ENCODE results near the gene VSIG8. TPM values are rescaled to one million over a fixed set of nuclear protein-coding genes. Genes with fewer than 3 reads are reported as not detected.

Gene VSIG8
- total RNA-seq, 1 experiment from 2014 or later = not detected

DNA sequence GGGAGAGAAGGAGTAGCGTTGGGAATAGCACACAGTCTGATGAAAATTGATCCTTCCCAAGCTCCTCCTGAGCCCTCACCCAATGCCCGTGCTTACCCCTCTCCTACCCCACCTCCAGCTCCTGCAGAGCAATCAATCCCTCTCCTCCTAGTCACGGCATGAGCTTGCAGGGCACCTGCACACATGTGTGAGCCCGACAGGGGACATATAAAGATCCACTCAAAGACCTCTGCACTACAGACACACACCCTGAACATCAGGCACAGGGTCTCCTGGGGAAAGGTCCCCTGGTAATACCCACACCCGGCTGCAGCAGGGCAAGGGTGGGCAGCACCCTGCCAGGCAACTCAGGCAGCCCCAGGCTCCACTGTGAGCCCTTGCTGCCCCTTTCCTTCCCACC lies 426 bp downstream of the VSIG8 start:
- DNase-seq = no peak
- no peaks in the 10 kb centered on the region for H3K9me3 Mint-ChIP-seq (ENCODE audit: low read depth, unreplicated experiment)
- no TSS peak for BruUV-seq (replicated peaks)
- no peak overlapping the region for H3K4me3 Mint-ChIP-seq (ENCODE audit: low read depth, unreplicated experiment)
- peaks cover 39% of the 10 kb centered on the region for H3K27me3 Mint-ChIP-seq (ENCODE audit: unreplicated experiment)
- intact Hi-C loops (cut with micrococcal nuclease; ENCODE audit: unreplicated experiment) = no loop called here
- TF ChIP-seq, protein P1, sequence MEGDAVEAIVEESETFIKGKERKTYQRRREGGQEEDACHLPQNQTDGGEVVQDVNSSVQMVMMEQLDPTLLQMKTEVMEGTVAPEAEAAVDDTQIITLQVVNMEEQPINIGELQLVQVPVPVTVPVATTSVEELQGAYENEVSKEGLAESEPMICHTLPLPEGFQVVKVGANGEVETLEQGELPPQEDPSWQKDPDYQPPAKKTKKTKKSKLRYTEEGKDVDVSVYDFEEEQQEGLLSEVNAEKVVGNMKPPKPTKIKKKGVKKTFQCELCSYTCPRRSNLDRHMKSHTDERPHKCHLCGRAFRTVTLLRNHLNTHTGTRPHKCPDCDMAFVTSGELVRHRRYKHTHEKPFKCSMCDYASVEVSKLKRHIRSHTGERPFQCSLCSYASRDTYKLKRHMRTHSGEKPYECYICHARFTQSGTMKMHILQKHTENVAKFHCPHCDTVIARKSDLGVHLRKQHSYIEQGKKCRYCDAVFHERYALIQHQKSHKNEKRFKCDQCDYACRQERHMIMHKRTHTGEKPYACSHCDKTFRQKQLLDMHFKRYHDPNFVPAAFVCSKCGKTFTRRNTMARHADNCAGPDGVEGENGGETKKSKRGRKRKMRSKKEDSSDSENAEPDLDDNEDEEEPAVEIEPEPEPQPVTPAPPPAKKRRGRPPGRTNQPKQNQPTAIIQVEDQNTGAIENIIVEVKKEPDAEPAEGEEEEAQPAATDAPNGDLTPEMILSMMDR (IDR thresholded peaks at IDR 0.05; ENCODE audit: unreplicated experiment) = no peak
- H3K4me1 Mint-ChIP-seq (ENCODE audit: low read depth, unreplicated experiment) = peaks cover 1% of the 10 kb centered on the region
- H3K27ac Mint-ChIP-seq (ENCODE audit: unreplicated experiment) = no peak overlapping the region
- CTCF ChIA-PET = no interaction called here
- no peaks in the 10 kb centered on the region for H3K36me3 Mint-ChIP-seq (ENCODE audit: insufficient read depth, unreplicated experiment)

DNA sequence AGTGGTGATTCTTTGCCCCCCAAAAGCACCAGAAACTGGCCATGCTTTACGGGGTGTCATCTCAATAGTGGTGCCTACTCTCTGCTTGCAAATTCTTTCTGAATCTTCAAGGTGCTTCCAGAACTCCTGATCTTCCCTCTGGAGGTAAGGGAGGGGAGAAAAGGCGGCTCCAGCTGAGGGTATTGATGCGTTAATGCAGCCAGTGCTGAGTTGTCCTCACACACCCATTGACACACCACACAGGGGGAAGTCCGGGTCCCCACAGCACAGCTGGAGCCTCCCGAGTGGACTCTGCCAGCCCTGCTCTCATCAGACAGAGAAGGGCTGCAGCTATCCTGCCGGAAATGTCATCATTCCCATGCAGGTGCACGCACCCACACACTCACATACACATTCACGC lies 1.2 kb downstream of the VSIG8 start:
- Mint-ChIP-seq H3K36me3 (ENCODE audit: insufficient read depth, unreplicated experiment) (no peaks in the 10 kb centered on the region), H3K9me3 (ENCODE audit: low read depth, unreplicated experiment) (no peaks in the 10 kb centered on the region), H3K27ac (ENCODE audit: unreplicated experiment) (no peak overlapping the region), H3K27me3 (ENCODE audit: unreplicated experiment) (peaks cover 39% of the 10 kb centered on the region), H3K4me3 (ENCODE audit: low read depth, unreplicated experiment) (no peak overlapping the region), H3K4me1 (ENCODE audit: low read depth, unreplicated experiment) (no peaks in the 10 kb centered on the region)
- no TSS peak for BruUV-seq (replicated peaks)
- intact Hi-C loops (cut with micrococcal nuclease; ENCODE audit: unreplicated experiment) = no loop called here
- TF ChIP-seq, protein P1 (IDR thresholded peaks at IDR 0.05; ENCODE audit: unreplicated experiment) = no peak
- CTCF ChIA-PET = no interaction called here
- no peak for DNase-seq

DNA sequence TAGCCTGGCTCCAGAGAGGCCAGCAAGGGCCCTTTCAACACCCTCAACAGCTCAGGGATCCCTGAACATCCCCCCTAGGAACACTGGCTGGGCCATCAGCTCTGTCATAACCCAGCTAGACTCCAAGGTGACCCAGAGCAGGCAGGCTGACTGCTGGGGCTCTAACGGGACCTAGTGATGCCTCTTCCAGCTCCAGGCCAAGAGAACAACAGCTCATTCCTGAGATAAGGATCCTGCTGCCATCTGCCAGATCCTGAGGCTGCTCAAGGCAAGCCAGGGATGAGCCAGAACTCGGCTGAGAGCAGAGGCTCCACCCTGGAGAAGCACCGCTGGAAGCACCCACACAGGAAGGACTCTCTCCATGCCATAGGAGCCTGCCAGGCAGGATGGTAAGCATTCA lies 2.0 kb downstream of the VSIG8 start:
- no peaks in the 10 kb centered on the region for H3K36me3 Mint-ChIP-seq (ENCODE audit: insufficient read depth, unreplicated experiment)
- no peak overlapping the region for H3K27ac Mint-ChIP-seq (ENCODE audit: unreplicated experiment)
- DNase-seq = no peak
- CTCF ChIA-PET = no interaction called here
- intact Hi-C loops (cut with micrococcal nuclease; ENCODE audit: unreplicated experiment) = no loop called here
- H3K4me3 Mint-ChIP-seq (ENCODE audit: low read depth, unreplicated experiment) = no peak overlapping the region
- no peaks in the 10 kb centered on the region for H3K9me3 Mint-ChIP-seq (ENCODE audit: low read depth, unreplicated experiment)
- TF ChIP-seq, protein P1 (IDR thresholded peaks at IDR 0.05; ENCODE audit: unreplicated experiment) = no peak
- H3K4me1 Mint-ChIP-seq (ENCODE audit: low read depth, unreplicated experiment) = no peaks in the 10 kb centered on the region
- H3K27me3 Mint-ChIP-seq (ENCODE audit: unreplicated experiment) = peaks cover 39% of the 10 kb centered on the region
- no TSS peak for BruUV-seq (replicated peaks)

DNA sequence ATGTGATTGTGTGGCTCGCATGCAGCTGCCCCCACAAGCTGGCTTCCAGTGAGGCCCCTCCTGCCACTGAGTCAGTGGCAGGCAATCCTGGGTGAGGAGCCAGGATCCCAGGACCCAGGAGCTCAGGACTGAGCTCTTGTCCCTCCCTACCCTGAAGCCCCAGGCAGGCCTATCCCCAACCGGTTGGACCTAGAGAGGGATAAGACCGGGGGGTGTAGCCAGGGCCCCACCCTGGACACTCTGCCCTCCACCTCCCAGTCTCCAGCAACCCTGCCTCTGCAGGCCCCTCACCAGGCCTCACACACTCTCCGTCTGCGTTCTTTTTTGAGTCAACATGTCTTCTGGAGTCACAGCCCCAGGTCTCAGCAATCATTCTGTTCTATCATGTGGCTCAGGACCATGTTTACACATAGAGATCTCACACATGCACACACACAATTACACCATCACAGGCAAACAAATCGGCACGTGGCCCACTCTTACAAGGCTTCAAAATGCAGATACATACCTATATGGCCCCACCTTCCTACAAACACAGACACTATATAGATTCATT lies 2.6 kb downstream of the VSIG8 start:
- TF ChIP-seq, protein P1 (IDR thresholded peaks at IDR 0.05; ENCODE audit: unreplicated experiment) = no peak
- H3K36me3 Mint-ChIP-seq (ENCODE audit: insufficient read depth, unreplicated experiment) = peaks cover 4% of the 10 kb centered on the region
- CTCF ChIA-PET = no interaction called here
- no peaks in the 10 kb centered on the region for H3K9me3 Mint-ChIP-seq (ENCODE audit: low read depth, unreplicated experiment)
- no peak overlapping the region for H3K27ac Mint-ChIP-seq (ENCODE audit: unreplicated experiment)
- intact Hi-C loops (cut with micrococcal nuclease; ENCODE audit: unreplicated experiment) = no loop called here
- no TSS peak for BruUV-seq (replicated peaks)
- H3K27me3 Mint-ChIP-seq (ENCODE audit: unreplicated experiment) = peaks cover 39% of the 10 kb centered on the region
- no peaks in the 10 kb centered on the region for H3K4me1 Mint-ChIP-seq (ENCODE audit: low read depth, unreplicated experiment)
- no peak for DNase-seq
- no peak overlapping the region for H3K4me3 Mint-ChIP-seq (ENCODE audit: low read depth, unreplicated experiment)

Data from Calu3 (cell line).